ENCODE results near the gene SEC14L5. TPM values are rescaled to one million over a fixed set of nuclear protein-coding genes. Genes with fewer than 3 reads are reported as not detected.

SEC14L5 gene
- total and polyA plus RNA-seq, 2 experiments from 2014 or later, result 1.0 to 3.5 TPM

- TF ChIP-seq, protein P1, sequence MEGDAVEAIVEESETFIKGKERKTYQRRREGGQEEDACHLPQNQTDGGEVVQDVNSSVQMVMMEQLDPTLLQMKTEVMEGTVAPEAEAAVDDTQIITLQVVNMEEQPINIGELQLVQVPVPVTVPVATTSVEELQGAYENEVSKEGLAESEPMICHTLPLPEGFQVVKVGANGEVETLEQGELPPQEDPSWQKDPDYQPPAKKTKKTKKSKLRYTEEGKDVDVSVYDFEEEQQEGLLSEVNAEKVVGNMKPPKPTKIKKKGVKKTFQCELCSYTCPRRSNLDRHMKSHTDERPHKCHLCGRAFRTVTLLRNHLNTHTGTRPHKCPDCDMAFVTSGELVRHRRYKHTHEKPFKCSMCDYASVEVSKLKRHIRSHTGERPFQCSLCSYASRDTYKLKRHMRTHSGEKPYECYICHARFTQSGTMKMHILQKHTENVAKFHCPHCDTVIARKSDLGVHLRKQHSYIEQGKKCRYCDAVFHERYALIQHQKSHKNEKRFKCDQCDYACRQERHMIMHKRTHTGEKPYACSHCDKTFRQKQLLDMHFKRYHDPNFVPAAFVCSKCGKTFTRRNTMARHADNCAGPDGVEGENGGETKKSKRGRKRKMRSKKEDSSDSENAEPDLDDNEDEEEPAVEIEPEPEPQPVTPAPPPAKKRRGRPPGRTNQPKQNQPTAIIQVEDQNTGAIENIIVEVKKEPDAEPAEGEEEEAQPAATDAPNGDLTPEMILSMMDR (IDR thresholded peaks at IDR 0.05; ENCODE audit: poor library complexity), result no peak
- TF ChIP-seq EZH2 (IDR thresholded peaks at IDR 0.05; ENCODE audit: borderline replicate concordance) (no peak), EZH2phosphoT487 (IDR thresholded peaks at IDR 0.05; ENCODE audit: low read depth, severe bottlenecking, unreplicated experiment) (no peak)
- no peaks in the 10 kb centered on the region for H3K9me2 ChIP-seq (replicated peaks; ENCODE audit: insufficient read depth)
- no peak overlapping the region for H2AFZ ChIP-seq
- H3K9me3 ChIP-seq (ENCODE audit: low read depth), result no peaks in the 10 kb centered on the region
- H3K4me1 ChIP-seq (ENCODE audit: insufficient read depth), result peaks cover 4% of the 10 kb centered on the region
- H3K27me3 ChIP-seq, result no peaks in the 10 kb centered on the region
- no peak for DNase-seq (ENCODE audit: low spot score)
- WGBS (ENCODE audit: low lambda C conversion rate, missing lambda C conversion rate), result 74% methylated on average over 19 of the region's 19 CpGs
- H3K36me3 ChIP-seq (replicated peaks; ENCODE audit: insufficient read depth, low read depth), result no peaks in the 10 kb centered on the region
- no peak overlapping the region for H3K27ac ChIP-seq
- H3K4me3 ChIP-seq, result no peak overlapping the region
- no peaks in the 10 kb centered on the region for H4K20me1 ChIP-seq (ENCODE audit: insufficient read depth, poor library complexity, severe bottlenecking)
- H3K4me2 ChIP-seq, result no peak overlapping the region
- no peaks in the 10 kb centered on the region for H3K79me2 ChIP-seq
Observed at GRCh38 chr16:5062790-5063765, 104.9 kb downstream of the SEC14L5 start.

DNA sequence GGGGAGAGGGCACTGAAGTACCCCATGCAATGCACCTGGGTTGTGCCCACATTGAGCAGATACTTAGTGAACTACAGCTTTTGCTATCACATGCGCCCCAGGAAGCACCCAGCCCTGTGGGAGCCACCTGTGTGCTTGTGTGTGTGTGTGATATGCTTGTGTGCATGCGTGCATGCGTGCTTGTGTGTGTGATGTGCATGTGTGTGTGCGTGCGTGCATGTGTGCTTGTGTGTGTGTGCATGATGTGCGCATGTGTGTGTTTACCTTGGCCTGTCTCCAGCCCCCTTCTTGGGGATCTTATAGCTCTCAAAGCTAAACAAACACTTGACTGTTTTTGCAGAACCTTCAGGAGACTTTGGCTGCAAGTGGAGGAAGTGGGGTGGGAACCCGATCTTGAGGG lies 106.8 kb downstream of the SEC14L5 start:
- H3K9me2 ChIP-seq (replicated peaks; ENCODE audit: insufficient read depth), result no peaks in the 10 kb centered on the region
- TF ChIP-seq EZH2 (IDR thresholded peaks at IDR 0.05; ENCODE audit: borderline replicate concordance) (no peak), EZH2phosphoT487 (IDR thresholded peaks at IDR 0.05; ENCODE audit: low read depth, severe bottlenecking, unreplicated experiment) (no peak)
- TF ChIP-seq, protein P1 (IDR thresholded peaks at IDR 0.05; ENCODE audit: poor library complexity), result no peak
- no peak overlapping the region for H3K4me3 ChIP-seq
- no peak overlapping the region for H3K4me2 ChIP-seq
- peaks cover 4% of the 10 kb centered on the region for H3K4me1 ChIP-seq (ENCODE audit: insufficient read depth)
- no peaks in the 10 kb centered on the region for H3K36me3 ChIP-seq (replicated peaks; ENCODE audit: insufficient read depth, low read depth)
- no peaks in the 10 kb centered on the region for H3K79me2 ChIP-seq
- H3K9me3 ChIP-seq (ENCODE audit: low read depth), result no peaks in the 10 kb centered on the region
- no peak for DNase-seq (ENCODE audit: low spot score)
- H3K27me3 ChIP-seq, result no peaks in the 10 kb centered on the region
- H2AFZ ChIP-seq, result no peak overlapping the region
- peak overlapping the region; percentile 60 for H3K27ac ChIP-seq
- no peaks in the 10 kb centered on the region for H4K20me1 ChIP-seq (ENCODE audit: insufficient read depth, poor library complexity, severe bottlenecking)
- WGBS (ENCODE audit: low lambda C conversion rate, missing lambda C conversion rate), result 73% methylated on average over 7 of the region's 7 CpGs

DNA sequence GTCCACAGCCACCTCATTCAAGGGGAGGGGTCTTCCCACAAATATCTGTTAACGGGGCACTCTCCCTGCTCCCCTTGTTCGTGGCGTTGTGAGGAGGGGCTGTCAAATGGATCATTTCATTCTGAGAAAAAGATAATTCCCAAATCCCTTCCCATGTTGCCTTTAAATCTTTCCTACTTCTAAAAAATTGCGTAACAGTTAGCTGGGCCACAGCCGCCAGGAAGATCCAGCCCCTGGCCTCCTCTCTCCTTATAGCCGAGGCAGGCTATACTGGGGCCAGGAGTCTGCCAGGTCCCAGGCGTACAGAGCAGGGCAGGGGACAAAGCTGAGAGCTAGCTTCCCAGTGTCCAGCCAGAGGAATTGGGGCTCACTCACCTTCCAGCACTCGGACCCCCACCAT lies 107.2 kb downstream of the SEC14L5 start:
- H3K9me3 ChIP-seq (ENCODE audit: low read depth), result no peaks in the 10 kb centered on the region
- H3K4me3 ChIP-seq, result no peak overlapping the region
- peak overlapping the region; percentile 60 for H3K27ac ChIP-seq
- H3K9me2 ChIP-seq (replicated peaks; ENCODE audit: insufficient read depth), result no peaks in the 10 kb centered on the region
- TF ChIP-seq EZH2 (IDR thresholded peaks at IDR 0.05; ENCODE audit: borderline replicate concordance) (no peak), EZH2phosphoT487 (IDR thresholded peaks at IDR 0.05; ENCODE audit: low read depth, severe bottlenecking, unreplicated experiment) (no peak)
- TF ChIP-seq, protein P1 (IDR thresholded peaks at IDR 0.05; ENCODE audit: poor library complexity), result no peak
- no peak overlapping the region for H3K4me2 ChIP-seq
- no peak for DNase-seq (ENCODE audit: low spot score)
- H3K36me3 ChIP-seq (replicated peaks; ENCODE audit: insufficient read depth, low read depth), result no peaks in the 10 kb centered on the region
- no peak overlapping the region for H2AFZ ChIP-seq
- H4K20me1 ChIP-seq (ENCODE audit: insufficient read depth, poor library complexity, severe bottlenecking), result no peaks in the 10 kb centered on the region
- peaks cover 4% of the 10 kb centered on the region for H3K4me1 ChIP-seq (ENCODE audit: insufficient read depth)
- H3K27me3 ChIP-seq, result no peaks in the 10 kb centered on the region
- no peaks in the 10 kb centered on the region for H3K79me2 ChIP-seq
- 68% methylated on average over 8 of the region's 8 CpGs for WGBS (ENCODE audit: low lambda C conversion rate, missing lambda C conversion rate)
